ENCODE data around the gene NOS1AP. TPM values are rescaled to one million over a fixed set of nuclear protein-coding genes. Genes with fewer than 3 reads are reported as not detected.
"Not testable (repeated sequence)": the region's sequence is repeated elsewhere in the genome, so short reads cannot be mapped to it uniquely, and the experiment has no call there.

NOS1AP gene
- total and polyA plus RNA-seq, 5 donors: 0.86 to 4.5 (median 4.1) TPM

DNA sequence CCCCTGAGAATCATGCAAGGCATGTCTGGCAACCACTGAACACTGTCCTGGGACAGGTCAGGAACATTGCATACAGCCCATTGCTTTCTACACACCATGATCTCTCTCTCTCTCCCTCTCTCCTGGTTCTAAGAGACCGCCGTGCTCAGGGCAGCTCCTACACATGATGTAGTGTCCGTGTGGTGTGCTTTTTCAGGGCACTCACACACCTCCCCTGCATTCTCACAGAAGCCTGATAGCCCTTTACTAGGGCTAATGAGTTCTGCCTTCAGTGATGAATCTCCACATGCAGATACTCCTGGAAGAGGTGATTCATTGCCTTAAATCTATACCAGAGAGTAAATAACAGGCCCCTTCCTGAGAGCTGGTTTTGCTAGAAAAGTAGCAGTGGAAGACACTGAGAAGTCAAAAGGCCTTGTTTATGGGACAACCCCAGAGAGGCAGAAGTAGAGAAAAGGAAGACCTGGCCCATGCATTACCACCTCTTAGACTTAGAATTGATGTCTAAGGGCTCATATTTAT, 38.7 kb upstream of the NOS1AP start:
- no peaks in the 10 kb centered on the region for H3K4me1 ChIP-seq (ENCODE audit: control insufficient read depth, insufficient read depth, low read length)
- H3K4me3 ChIP-seq (ENCODE audit: low read length): no peak overlapping the region
- WGBS: 91% methylated on average over 3 of the region's 3 CpGs
- intact Hi-C loops (cut with DNase I): no loop called here
- H3K27ac ChIP-seq (ENCODE audit: low read length): no peak overlapping the region
- H3K27me3 ChIP-seq (ENCODE audit: control insufficient read depth, insufficient read depth): no peaks in the 10 kb centered on the region
- DNase-seq (no peak), ATAC-seq (no peak)
- no peaks in the 10 kb centered on the region for H3K9me3 ChIP-seq (ENCODE audit: control insufficient read depth, low read length)

DNA sequence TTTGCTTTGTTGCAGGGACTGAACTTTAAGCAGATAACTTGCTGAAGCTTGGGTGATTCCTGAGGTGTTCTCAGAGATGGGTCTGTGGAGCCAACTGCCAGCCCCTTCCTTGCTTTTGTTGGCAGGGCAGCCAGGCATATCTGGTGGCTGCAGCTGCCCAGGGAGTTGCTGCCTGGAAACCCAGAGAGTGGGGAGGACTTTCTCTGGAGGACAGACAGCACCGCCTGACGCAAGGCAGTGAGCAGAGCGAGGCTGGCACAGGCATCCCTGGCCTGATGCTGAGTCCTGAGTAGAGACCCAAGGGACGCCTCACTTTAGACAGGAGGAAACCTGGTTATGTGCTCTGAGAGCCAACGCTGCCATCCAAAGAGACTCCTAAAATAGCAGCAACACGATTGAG, 36.1 kb upstream of the NOS1AP start:
- 37% methylated on average over 6 of the region's 6 CpGs for WGBS
- Histone ChIP-seq H3K4me1 (ENCODE audit: control insufficient read depth, insufficient read depth, low read length) (no peaks in the 10 kb centered on the region), H3K9me3 (ENCODE audit: control insufficient read depth, low read length) (no peaks in the 10 kb centered on the region), H3K27me3 (ENCODE audit: control insufficient read depth, insufficient read depth) (no peaks in the 10 kb centered on the region), H3K27ac (ENCODE audit: low read length) (no peak overlapping the region), H3K4me3 (ENCODE audit: low read length) (no peak overlapping the region)
- intact Hi-C loops (cut with DNase I): no loop called here
- ATAC-seq (peak; percentile 76 to 87), DNase-seq (peak; percentile 27 to 73 (median 71))

DNA sequence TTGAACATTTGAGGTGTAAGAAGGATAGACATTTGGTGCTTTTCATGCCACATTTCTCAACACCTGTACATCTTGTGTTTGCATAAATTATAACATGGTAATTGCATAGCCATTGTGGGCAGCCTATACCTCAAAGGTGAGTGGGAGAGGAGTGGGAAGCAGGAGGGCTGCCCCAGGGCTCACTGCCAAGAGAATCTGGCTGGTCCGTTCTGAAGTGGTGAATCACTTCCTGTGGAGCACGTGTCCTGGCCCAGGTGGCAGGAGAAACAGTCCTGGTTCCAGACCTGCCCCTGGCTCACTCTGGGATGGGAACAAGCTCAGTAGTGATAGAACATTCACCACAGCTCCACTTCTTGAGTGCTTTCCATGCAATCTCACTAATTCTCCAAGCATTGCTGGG, 34.2 kb upstream of the NOS1AP start:
- no peak overlapping the region for H3K27ac ChIP-seq (ENCODE audit: low read length)
- no peaks in the 10 kb centered on the region for H3K9me3 ChIP-seq (ENCODE audit: control insufficient read depth, low read length)
- DNase-seq (peak in 1 of 3 donors; percentile 50), ATAC-seq (no peak)
- H3K4me1 ChIP-seq (ENCODE audit: control insufficient read depth, insufficient read depth, low read length): no peaks in the 10 kb centered on the region
- H3K27me3 ChIP-seq (ENCODE audit: control insufficient read depth, insufficient read depth): no peaks in the 10 kb centered on the region
- no peak overlapping the region for H3K4me3 ChIP-seq (ENCODE audit: low read length)
- 24% methylated on average over 2 of the region's 2 CpGs for WGBS
- intact Hi-C loops (cut with DNase I): loop anchor here (5.0 kb wide), 4 partner anchors 168 to 243 kb away; no protein-coding TSS in a partner anchor

DNA sequence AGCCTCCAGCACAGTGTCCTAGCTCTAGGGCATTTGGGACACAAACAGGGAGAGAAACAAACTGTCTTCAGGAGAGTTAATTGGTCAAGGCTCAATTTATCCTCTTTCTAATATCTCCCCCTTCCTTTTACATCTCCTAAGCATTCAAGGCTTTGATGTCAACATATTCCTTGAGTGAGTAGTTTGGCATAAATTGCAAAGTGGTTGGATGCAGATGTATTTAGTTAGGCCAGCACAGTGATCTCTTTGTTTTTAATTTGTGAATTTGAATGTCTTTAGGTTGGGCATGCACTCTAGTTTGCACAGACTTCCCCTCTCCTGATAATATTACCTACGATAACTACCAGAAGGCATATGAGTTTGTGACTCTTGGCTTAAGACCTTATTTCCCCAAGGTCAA, 33.3 kb upstream of the NOS1AP start:
- H3K27ac ChIP-seq (ENCODE audit: low read length): no peak overlapping the region
- 93% methylated on average over 1 of the region's 1 CpG for WGBS
- H3K27me3 ChIP-seq (ENCODE audit: control insufficient read depth, insufficient read depth): no peaks in the 10 kb centered on the region
- DNase-seq (no peak), ATAC-seq (no peak)
- H3K9me3 ChIP-seq (ENCODE audit: control insufficient read depth, low read length): no peaks in the 10 kb centered on the region
- no peaks in the 10 kb centered on the region for H3K4me1 ChIP-seq (ENCODE audit: control insufficient read depth, insufficient read depth, low read length)
- no peak overlapping the region for H3K4me3 ChIP-seq (ENCODE audit: low read length)
- intact Hi-C loops (cut with DNase I): loop anchor here (5.0 kb wide), 4 partner anchors 169 to 244 kb away; no protein-coding TSS in a partner anchor

DNA sequence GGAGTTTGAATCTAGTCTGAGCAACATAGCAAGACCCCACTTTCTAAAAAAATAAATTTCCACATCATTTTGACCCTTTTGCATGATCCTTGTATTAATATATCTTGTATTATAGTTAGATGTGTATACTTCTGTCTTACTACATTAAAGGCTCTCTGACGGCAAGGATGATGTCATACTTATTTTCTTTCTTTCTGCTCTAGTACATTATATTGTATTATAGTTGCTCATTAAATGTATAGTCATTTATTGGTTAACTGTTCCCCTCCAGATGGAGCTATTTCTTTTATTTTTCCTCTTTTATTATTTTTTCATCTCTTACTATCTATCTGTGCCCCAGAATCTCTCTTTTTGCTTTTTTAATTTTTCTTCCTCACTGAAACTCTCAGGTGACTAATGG, 30.9 kb upstream of the NOS1AP start:
- Histone ChIP-seq H3K4me3 (ENCODE audit: low read length) (no peak overlapping the region), H3K27ac (ENCODE audit: low read length) (no peak overlapping the region), H3K9me3 (ENCODE audit: control insufficient read depth, low read length) (peaks cover 2% of the 10 kb centered on the region), H3K4me1 (ENCODE audit: control insufficient read depth, insufficient read depth, low read length) (no peaks in the 10 kb centered on the region), H3K27me3 (ENCODE audit: control insufficient read depth, insufficient read depth) (no peaks in the 10 kb centered on the region)
- ATAC-seq (no peak), DNase-seq (no peak)
- intact Hi-C loops (cut with DNase I): loop anchor here (5.0 kb wide), 4 partner anchors 171 to 246 kb away; no protein-coding TSS in a partner anchor
- WGBS: 71% methylated on average over 1 of the region's 1 CpG

DNA sequence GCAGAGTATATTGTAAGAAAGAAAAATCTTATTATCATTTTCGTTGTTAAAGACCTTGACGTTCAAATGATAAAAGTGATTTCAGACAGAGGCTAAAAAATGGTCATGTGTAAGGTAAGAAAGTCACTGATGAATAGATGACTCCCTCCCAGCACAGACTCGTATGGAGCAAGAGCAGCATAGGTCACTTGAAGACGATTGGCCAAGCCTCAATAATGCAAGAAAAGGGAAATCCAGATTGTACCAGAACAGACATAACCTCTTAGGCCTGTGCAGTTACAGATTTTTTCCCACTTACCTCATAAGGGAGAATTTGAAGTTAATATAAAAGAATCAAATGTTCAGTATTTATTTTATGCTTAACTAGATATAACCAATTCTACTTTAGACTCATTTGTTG, 29.5 kb upstream of the NOS1AP start:
- DNase-seq: no peak
- H3K9me3 ChIP-seq (ENCODE audit: control insufficient read depth, low read length): peaks cover 2% of the 10 kb centered on the region
- no peaks in the 10 kb centered on the region for H3K4me1 ChIP-seq (ENCODE audit: control insufficient read depth, insufficient read depth, low read length)
- H3K4me3 ChIP-seq (ENCODE audit: low read length): no peak overlapping the region
- WGBS: 63% methylated on average over 4 of the region's 4 CpGs
- intact Hi-C loops (cut with DNase I): no loop called here
- no peak overlapping the region for H3K27ac ChIP-seq (ENCODE audit: low read length)
- ATAC-seq: no peak
- no peaks in the 10 kb centered on the region for H3K27me3 ChIP-seq (ENCODE audit: control insufficient read depth, insufficient read depth)

DNA sequence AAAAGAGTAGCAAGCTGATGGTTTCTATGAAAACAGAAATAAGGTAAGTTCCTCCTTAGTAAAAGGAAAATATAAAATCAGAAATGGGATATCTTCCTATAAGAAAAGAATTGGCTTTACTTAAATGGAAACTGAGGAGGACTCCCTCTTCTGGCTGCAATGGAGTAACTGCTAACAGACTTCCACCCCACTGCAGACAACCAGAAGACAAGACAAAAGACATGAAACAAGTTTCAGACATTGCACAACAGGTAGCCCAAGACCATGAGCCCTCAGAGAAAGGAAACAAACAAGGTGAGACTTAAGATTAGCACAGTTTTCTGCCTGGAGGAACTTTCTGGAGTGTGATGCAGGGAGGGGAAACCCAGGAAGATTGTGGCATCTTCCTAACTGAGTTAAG, 28.8 kb upstream of the NOS1AP start:
- no peaks in the 10 kb centered on the region for H3K4me1 ChIP-seq (ENCODE audit: control insufficient read depth, insufficient read depth, low read length)
- H3K9me3 ChIP-seq (ENCODE audit: control insufficient read depth, low read length): peaks cover 2% of the 10 kb centered on the region
- DNase-seq: no peak

DNA sequence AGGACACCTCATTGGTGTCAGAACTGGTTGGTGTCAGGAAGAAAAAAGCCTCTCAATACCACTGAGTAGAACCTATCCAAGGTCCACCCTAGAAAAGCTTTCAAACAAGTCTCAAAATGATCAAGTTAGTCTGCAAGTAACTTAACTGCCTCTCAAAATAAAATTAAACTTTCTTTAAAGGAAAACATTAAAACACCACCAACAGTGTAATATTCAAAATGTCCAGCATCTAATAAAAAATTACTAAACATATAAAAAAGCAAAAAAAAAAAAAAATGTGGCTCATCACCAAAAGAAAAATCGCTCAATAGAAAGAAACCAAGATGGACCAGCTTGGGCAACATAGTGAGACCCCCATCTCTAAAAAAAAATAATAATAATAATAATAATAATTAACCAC, 27.1 kb upstream of the NOS1AP start:
- H3K27ac ChIP-seq (ENCODE audit: low read length): no peak overlapping the region
- WGBS: 90% methylated on average over 1 of the region's 1 CpG
- no peaks in the 10 kb centered on the region for H3K4me1 ChIP-seq (ENCODE audit: control insufficient read depth, insufficient read depth, low read length)
- no peaks in the 10 kb centered on the region for H3K27me3 ChIP-seq (ENCODE audit: control insufficient read depth, insufficient read depth)
- peaks cover 2% of the 10 kb centered on the region for H3K9me3 ChIP-seq (ENCODE audit: control insufficient read depth, low read length)
- DNase-seq (no peak), ATAC-seq (no peak)
- H3K4me3 ChIP-seq (ENCODE audit: low read length): no peak overlapping the region
- intact Hi-C loops (cut with DNase I): no loop called here

More for the DNA sequence above, 28.8 kb upstream of the NOS1AP start:
- H3K4me3 ChIP-seq (ENCODE audit: low read length): no peak overlapping the region
- no peak overlapping the region for H3K27ac ChIP-seq (ENCODE audit: low read length)
- no peaks in the 10 kb centered on the region for H3K27me3 ChIP-seq (ENCODE audit: control insufficient read depth, insufficient read depth)
- intact Hi-C loops (cut with DNase I): no loop called here
- no peak for ATAC-seq

DNA sequence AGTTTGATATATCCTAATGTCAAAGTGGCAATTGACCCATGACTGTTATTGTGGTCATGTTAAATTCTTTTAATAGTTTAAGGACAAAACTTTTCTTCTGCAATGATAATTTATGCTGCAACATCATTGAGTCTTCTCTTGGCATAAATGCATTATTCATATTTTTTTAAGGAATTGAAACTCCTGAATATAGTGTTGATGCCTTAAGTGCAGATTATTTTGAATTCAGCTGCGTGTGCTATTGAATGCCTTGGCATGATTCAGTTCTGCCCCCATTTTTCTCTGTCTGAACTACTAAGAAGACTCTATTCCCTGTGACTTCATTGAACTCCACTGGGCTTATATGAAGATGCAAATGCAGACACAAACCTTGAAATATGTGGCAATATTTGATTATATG, 22.6 kb upstream of the NOS1AP start:
- intact Hi-C loops (cut with DNase I): no loop called here
- Histone ChIP-seq H3K9me3 (ENCODE audit: control insufficient read depth, low read length) (peaks cover 2% of the 10 kb centered on the region), H3K27ac (ENCODE audit: low read length) (no peak overlapping the region), H3K27me3 (ENCODE audit: control insufficient read depth, insufficient read depth) (no peaks in the 10 kb centered on the region), H3K4me3 (ENCODE audit: low read length) (no peak overlapping the region), H3K4me1 (ENCODE audit: control insufficient read depth, insufficient read depth, low read length) (no peaks in the 10 kb centered on the region)
- no peak for ATAC-seq
- DNase-seq: no peak
- 45% methylated on average over 1 of the region's 1 CpG for WGBS

DNA sequence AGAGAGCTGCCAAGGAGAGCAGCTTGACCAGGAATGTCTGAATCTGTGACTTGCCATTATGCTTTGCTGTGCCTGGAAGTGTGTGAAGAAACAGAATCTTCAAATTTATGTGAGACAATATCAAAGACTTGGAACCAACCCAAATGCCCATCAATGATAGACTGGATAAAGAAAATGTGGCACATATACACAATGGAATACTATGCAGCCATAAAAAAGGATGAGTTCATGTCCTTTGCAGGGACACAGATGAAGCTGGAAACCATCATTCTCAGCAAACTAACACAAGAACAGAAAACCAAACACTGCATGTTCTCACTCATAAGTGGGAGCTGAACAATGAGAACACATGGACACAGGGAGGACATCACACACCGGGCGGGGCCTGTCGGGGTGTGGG, 15.5 kb upstream of the NOS1AP start:
- H3K9me3 ChIP-seq (ENCODE audit: control insufficient read depth, low read length); ATAC-seq; H3K27me3 ChIP-seq (ENCODE audit: control insufficient read depth, insufficient read depth); H3K4me1 ChIP-seq (ENCODE audit: control insufficient read depth, insufficient read depth, low read length); H3K27ac ChIP-seq (ENCODE audit: low read length); DNase-seq; H3K4me3 ChIP-seq (ENCODE audit: low read length): not testable (repeated sequence)
- WGBS: 98% methylated on average over 3 of the region's 3 CpGs
- intact Hi-C loops (cut with DNase I): loop anchor here in 1 of 4 donors (10.0 kb wide), 2 partner anchors 221 to 341 kb away; no protein-coding TSS in a partner anchor

DNA sequence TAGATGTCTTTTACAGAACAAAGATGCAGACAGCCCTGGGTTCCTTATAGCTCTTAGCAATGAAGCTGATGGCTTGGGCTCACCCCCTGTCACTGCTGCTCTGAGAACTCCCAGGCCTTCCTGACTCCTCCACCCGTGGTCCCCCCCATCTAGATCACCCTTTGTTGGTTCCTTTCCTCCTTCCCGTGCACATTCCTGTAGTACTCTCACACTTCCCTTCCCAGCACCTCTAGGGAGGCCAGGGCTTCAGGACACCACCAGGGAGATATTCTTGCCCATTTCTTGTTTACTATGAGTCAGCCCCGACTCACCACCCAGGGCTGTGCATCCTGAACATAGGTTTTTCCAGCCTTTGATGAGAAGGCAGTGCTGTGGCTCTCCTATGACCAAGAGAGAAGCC, 14.4 kb upstream of the NOS1AP start:
- DNase-seq: no peak
- no peaks in the 10 kb centered on the region for H3K4me1 ChIP-seq (ENCODE audit: control insufficient read depth, insufficient read depth, low read length)
- H3K27me3 ChIP-seq (ENCODE audit: control insufficient read depth, insufficient read depth): no peaks in the 10 kb centered on the region
- WGBS: 51% methylated on average over 3 of the region's 3 CpGs
- H3K27ac ChIP-seq (ENCODE audit: low read length): no peak overlapping the region
- H3K9me3 ChIP-seq (ENCODE audit: control insufficient read depth, low read length): no peaks in the 10 kb centered on the region
- peak; percentile 18 to 20 for ATAC-seq
- intact Hi-C loops (cut with DNase I): loop anchor here (5.0 to 10.0 kb wide), 5 partner anchors 220 to 340 kb away; no protein-coding TSS in a partner anchor
- H3K4me3 ChIP-seq (ENCODE audit: low read length): no peak overlapping the region

DNA sequence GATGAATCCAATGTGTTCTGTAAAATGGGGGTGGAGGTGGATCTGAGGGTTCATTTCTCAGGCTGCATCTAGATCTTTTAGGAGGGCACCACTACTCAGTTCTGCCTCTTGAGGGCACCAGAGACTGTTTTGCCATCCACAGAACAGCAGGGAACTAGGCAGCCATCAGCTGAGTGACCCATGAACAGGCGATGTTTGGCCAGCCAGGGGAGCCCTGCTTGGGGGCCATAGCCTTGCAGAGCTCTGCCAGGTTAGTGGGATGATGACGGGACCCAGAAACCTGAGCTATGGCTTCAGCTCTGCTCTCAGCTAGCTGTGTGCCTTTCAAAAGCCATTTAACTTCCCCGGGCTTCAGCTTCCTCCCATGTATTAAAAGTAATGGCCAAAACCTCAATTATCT, 13.4 kb upstream of the NOS1AP start:
- peak; percentile 49 to 72 (median 59) for DNase-seq
- H3K27ac ChIP-seq (ENCODE audit: low read length): no peak overlapping the region
- H3K4me3 ChIP-seq (ENCODE audit: low read length): no peak overlapping the region
- no peaks in the 10 kb centered on the region for H3K9me3 ChIP-seq (ENCODE audit: control insufficient read depth, low read length)
- ATAC-seq: peak; percentile 91 to 95
- H3K27me3 ChIP-seq (ENCODE audit: control insufficient read depth, insufficient read depth): no peaks in the 10 kb centered on the region
- WGBS: 34% methylated on average over 3 of the region's 3 CpGs
- H3K4me1 ChIP-seq (ENCODE audit: control insufficient read depth, insufficient read depth, low read length): no peaks in the 10 kb centered on the region
- intact Hi-C loops (cut with DNase I): loop anchor here (2.0 to 10.0 kb wide), 6 partner anchors 219 to 339 kb away; no protein-coding TSS in a partner anchor

All from right cardiac atrium (tissue), 5 donors.